Measurements from ENCODE around the gene TMEM72.

DNA sequence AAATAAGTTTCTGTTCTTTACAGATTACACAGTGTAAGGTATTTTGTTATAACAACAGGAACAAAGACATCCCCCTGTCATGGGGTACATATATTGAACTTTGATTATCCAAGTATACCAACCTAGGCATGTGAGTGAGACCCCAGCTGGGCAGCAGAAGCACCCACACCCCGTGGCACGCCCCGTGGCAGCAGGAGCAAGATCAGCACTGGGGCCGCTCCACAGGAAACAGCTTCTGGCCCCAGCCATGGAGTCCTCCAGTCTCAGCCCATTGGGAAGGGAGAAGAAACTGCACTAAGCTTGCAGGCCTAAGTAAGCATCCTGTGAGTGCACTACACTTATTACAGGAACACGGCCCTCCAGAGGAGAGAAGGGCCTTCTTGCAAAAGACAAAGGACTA is 24.2 kb upstream of the TMEM72 start:
- TF ChIP-seq EZH2 (IDR thresholded peaks at IDR 0.05; ENCODE audit: insufficient read depth, low read length) (no peak), CTCF (IDR thresholded peaks at IDR 0.05; ENCODE audit: insufficient read depth, low read depth, low read length) (no peak)
